RWPE2 (cell line): ENCODE results near the gene IHH.

Experiments
- ATAC-seq: fragments of 200-7000 bp; cut with Tn5 transposase; 3 replicates; pipeline ENCODE4 v1.9.1; 2021; ENCODE audit warnings: low read depth
- DNase-seq: peaks from one replicate; pipeline ENCODE4 v3.0.0-alpha.2; 2020; ENCODE audit warnings: low spot score
- H3K27ac ChIP-seq: fragments of 450-650 bp; 2 replicates; pipeline ENCODE4 v1.5.1; 2017; ENCODE audit warnings: mild to moderate bottlenecking; ENCODE audit not compliant: poor library complexity, severe bottlenecking
- H3K27me3 ChIP-seq: fragments of 250-450 bp; sonication (Bioruptor Pico); 2 replicates; pipeline ENCODE4 v1.5.1; 2021; ENCODE audit warnings: mild to moderate bottlenecking, moderate library complexity; ENCODE audit not compliant: insufficient read depth, poor library complexity, severe bottlenecking
- H3K36me3 ChIP-seq: fragments of 250-450 bp; sonication (Bioruptor Pico); 2 replicates; pipeline ENCODE4 v1.5.1; 2020; ENCODE audit warnings: low read depth, mild to moderate bottlenecking, moderate library complexity
- H3K4me1 ChIP-seq: fragments of 250-450 bp; sonication (Bioruptor Pico); 2 replicates; pipeline ENCODE4 v1.5.1; 2021; ENCODE audit warnings: mild to moderate bottlenecking, moderate library complexity; ENCODE audit not compliant: insufficient read depth, poor library complexity, severe bottlenecking
- H3K4me3 ChIP-seq: fragments of 250-450 bp; sonication (Bioruptor Pico); 2 replicates; pipeline ENCODE4 v1.5.1; 2021; ENCODE audit warnings: mild to moderate bottlenecking, moderate library complexity; ENCODE audit not compliant: severe bottlenecking
- H3K9me3 ChIP-seq: fragments of 250-450 bp; sonication (Bioruptor Pico); 2 replicates; pipeline ENCODE4 v1.5.1; 2021; ENCODE audit warnings: mild to moderate bottlenecking, moderate library complexity; ENCODE audit not compliant: severe bottlenecking
- TF ChIP-seq, protein P1 (sequence below): fragments of 450-650 bp; IDR thresholded peaks from one replicate; pipeline ENCODE4 v1.5.1; 2017; ENCODE audit warnings: mild to moderate bottlenecking, moderate library complexity; ENCODE audit not compliant: poor library complexity, severe bottlenecking

The IHH gene

DNA sequence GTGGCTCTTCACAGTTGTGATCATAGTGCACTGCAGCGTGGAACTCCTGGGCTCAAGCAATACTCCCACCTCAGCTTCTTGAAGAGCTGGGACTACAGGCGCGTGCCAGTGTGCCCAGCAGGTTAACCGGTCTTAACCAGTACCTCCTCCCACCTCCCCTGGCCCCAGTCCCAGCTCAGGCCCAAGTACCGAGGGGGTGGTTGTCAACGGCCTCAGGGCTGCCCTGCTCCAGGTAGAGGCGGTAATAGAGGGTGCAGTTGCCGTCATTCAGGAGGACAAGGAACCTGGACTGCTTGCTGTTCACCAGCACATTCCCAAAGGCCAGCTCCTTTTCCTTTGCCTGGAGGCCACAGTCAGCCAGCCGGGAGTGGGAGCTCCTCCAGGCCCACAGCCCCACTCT is 39.1 kb downstream of the IHH start:
- TF ChIP-seq, protein P1, sequence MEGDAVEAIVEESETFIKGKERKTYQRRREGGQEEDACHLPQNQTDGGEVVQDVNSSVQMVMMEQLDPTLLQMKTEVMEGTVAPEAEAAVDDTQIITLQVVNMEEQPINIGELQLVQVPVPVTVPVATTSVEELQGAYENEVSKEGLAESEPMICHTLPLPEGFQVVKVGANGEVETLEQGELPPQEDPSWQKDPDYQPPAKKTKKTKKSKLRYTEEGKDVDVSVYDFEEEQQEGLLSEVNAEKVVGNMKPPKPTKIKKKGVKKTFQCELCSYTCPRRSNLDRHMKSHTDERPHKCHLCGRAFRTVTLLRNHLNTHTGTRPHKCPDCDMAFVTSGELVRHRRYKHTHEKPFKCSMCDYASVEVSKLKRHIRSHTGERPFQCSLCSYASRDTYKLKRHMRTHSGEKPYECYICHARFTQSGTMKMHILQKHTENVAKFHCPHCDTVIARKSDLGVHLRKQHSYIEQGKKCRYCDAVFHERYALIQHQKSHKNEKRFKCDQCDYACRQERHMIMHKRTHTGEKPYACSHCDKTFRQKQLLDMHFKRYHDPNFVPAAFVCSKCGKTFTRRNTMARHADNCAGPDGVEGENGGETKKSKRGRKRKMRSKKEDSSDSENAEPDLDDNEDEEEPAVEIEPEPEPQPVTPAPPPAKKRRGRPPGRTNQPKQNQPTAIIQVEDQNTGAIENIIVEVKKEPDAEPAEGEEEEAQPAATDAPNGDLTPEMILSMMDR, result no peak
- no peak overlapping the region for H3K27ac ChIP-seq
- ATAC-seq (no peak), DNase-seq (no peak)
- H3K27me3 ChIP-seq, result no peaks in the 10 kb centered on the region
- H3K36me3 ChIP-seq, result no peaks in the 10 kb centered on the region
- no peak overlapping the region for H3K4me3 ChIP-seq
- H3K9me3 ChIP-seq, result no peaks in the 10 kb centered on the region
- H3K4me1 ChIP-seq, result no peaks in the 10 kb centered on the region

DNA sequence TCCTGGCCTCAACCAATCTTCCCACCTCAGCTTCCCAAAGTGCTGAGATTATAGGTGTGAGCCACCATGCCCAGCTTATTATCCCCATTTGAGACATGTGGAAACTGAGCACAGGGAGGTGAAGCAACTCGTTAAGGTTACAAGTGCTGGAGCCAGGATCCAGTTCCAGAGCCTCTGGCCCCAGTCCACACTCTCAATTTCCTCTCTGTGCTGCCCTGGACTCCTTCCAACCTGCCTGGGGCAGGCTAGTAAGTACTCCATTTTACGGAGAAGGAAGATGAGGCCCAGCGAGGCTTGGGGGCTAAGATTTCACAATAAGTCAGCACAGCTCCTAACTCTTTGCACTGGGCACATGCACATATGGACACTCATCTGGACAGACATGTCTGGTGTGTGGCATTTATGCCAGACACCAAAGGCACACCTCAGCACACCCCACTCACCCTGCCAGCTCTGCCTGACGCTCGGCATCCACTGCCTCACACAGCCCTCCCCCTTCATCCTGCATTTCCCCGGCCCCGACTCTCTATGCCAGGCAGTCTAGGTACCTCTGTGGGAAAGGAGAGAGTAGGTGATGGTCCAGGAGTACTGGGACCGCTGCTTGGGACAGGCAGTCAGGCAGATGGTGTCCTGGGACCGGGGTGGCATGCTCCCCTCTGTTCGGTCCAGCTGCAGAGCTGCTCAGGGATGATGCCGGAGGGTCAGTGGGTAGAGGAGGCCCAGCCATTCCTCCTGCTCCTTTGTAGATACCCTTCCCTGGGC is 39.9 kb downstream of the IHH start:
- H3K36me3 ChIP-seq, result no peaks in the 10 kb centered on the region
- TF ChIP-seq, protein P1, result no peak
- no peak overlapping the region for H3K4me3 ChIP-seq
- no peak overlapping the region for H3K27ac ChIP-seq
- no peaks in the 10 kb centered on the region for H3K27me3 ChIP-seq
- DNase-seq (no peak), ATAC-seq (0 out of 3 replicates have a peak, but pooled peaks have one; percentile 9)
- no peaks in the 10 kb centered on the region for H3K4me1 ChIP-seq
- no peaks in the 10 kb centered on the region for H3K9me3 ChIP-seq

DNA sequence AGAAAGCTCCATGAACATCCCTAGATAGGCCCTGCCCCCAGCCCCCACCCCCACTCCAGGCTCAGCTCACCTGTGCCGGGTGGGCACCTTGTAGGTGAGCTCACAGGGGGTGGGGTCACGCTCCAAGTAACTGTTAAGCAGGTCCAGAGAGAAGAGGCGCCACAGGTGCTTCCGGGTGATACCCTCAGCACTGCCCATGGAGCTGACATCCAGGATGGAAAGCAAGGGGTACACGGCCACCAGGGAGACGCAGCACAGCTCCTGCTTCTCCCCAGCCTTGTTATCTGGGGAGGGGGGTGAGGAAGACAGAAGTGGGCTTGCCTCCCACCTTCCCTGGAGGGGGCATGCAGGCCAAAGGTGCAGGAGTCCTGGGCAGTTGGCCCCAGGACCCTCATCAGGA is 41.3 kb downstream of the IHH start:
- DNase-seq (no peak), ATAC-seq (no peak)
- TF ChIP-seq, protein P1, result no peak
- Histone ChIP-seq H3K4me1 (no peaks in the 10 kb centered on the region), H3K9me3 (no peaks in the 10 kb centered on the region), H3K36me3 (no peaks in the 10 kb centered on the region), H3K27me3 (no peaks in the 10 kb centered on the region), H3K4me3 (no peak overlapping the region), H3K27ac (no peak overlapping the region)

DNA sequence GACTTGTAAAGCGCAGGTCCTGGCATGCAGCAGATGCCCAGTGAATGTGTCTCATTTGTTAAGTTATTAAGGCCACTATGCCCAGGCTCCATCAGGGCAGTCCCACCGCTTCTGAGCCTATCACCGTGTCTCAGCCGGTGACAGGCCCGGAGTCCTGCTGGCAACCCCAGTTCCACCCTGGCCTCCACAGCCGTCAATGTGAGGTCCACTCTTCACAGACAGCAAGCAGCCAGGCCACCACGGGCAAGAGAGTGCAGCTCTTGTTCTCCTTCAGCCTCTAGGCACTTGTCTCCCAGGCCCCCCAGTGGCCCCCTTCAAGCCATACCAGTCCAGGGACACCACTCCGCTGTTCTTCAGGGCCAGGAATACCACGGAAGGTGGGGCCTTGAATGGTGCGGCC is 42.0 kb downstream of the IHH start:
- Histone ChIP-seq H3K27ac (no peak overlapping the region), H3K4me1 (no peaks in the 10 kb centered on the region), H3K9me3 (no peaks in the 10 kb centered on the region), H3K27me3 (no peaks in the 10 kb centered on the region), H3K4me3 (no peak overlapping the region), H3K36me3 (no peaks in the 10 kb centered on the region)
- ATAC-seq (no peak), DNase-seq (peak; percentile 43)
- TF ChIP-seq, protein P1, result no peak

DNA sequence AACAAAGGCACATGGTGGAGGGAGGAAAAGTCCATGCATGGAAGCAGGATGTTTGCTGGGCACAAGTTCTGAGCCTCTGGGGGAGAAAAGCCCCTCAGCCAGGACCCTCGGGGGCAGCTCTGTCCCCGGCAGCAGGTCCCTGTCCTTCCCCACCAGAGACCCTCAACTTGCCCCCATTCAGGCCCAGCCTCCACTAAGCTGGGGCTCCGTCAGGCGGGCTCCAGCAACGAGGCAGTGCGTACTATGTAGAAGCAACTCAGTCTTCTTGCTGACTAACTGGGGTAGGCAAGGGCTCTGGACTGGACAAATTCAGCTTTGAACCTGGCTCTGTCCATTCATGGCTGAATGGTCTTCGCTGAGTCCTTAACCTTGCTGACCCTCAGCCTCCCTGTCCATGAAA is 42.4 kb downstream of the IHH start:
- Histone ChIP-seq H3K36me3 (no peaks in the 10 kb centered on the region), H3K4me1 (no peaks in the 10 kb centered on the region), H3K4me3 (no peak overlapping the region), H3K9me3 (no peaks in the 10 kb centered on the region), H3K27me3 (no peaks in the 10 kb centered on the region), H3K27ac (no peak overlapping the region)
- TF ChIP-seq, protein P1, result no peak
- ATAC-seq, result no peak
- DNase-seq, result peak; percentile 15
